DND-41 (cell line): ENCODE results near the gene FNDC10.

Experiments
- ATAC-seq: fragments of 200-7000 bp; cut with Tn5 transposase; 3 replicates; pipeline ENCODE4 v1.9.1; 2021; ENCODE audit warnings: low read depth; ENCODE audit not compliant: insufficient read depth
- DNase-seq: peaks from one replicate; pipeline ENCODE4 v3.0.0-alpha.2; 2020
- H2AFZ ChIP-seq: 2 replicates; pipeline ENCODE4 v1.6.0; 2012; ENCODE audit warnings: low read depth, low read length
- H3K27ac ChIP-seq: 2 replicates; pipeline ENCODE4 v1.5.1; 2012; ENCODE audit warnings: low read length, inconsistent platforms
- H3K27me3 ChIP-seq: fragments of 200-600 bp; sonication (generic); 2 replicates; pipeline ENCODE4 v1.6.0; 2012; ENCODE audit warnings: low read length, mild to moderate bottlenecking, inconsistent platforms; ENCODE audit not compliant: insufficient read depth, poor library complexity
- H3K36me3 ChIP-seq: 2 replicates; pipeline ENCODE4 v1.5.1; 2012; ENCODE audit warnings: low read length, inconsistent platforms; ENCODE audit not compliant: insufficient read depth
- H3K4me1 ChIP-seq: 2 replicates; pipeline ENCODE4 v1.5.1; 2012; ENCODE audit warnings: mild to moderate bottlenecking, low read length; ENCODE audit not compliant: insufficient read depth
- H3K4me2 ChIP-seq: 2 replicates; pipeline ENCODE4 v1.6.0; 2012; ENCODE audit warnings: mild to moderate bottlenecking, moderate library complexity, low read length, inconsistent platforms; ENCODE audit not compliant: insufficient read depth
- H3K4me3 ChIP-seq, 2 experiments: fragments of 200-600 bp in 1 of 2; shearing (Covaris generic) in 1 of 2; 2 replicates each; pipeline ENCODE4 v1.5.1; 2012 to 2016; ENCODE audit warnings: inconsistent platforms in 2 of 2, low read length in 2 of 2, mild to moderate bottlenecking in 2 of 2, low read depth in 1 of 2, moderate library complexity in 1 of 2
- H3K79me2 ChIP-seq: 2 replicates; pipeline ENCODE4 v1.6.0; 2012; ENCODE audit warnings: low read length, inconsistent platforms; ENCODE audit not compliant: insufficient read depth
- H3K9ac ChIP-seq: 2 replicates; pipeline ENCODE4 v1.6.0; 2012; ENCODE audit warnings: low read depth, mild to moderate bottlenecking, inconsistent platforms, low read length, moderate library complexity
- H3K9me3 ChIP-seq: 2 replicates; pipeline ENCODE4 v1.5.1; 2012; ENCODE audit warnings: low read length, moderate library complexity, mild to moderate bottlenecking, inconsistent platforms; ENCODE audit not compliant: insufficient read depth, severe bottlenecking
- H4K20me1 ChIP-seq: 2 replicates; pipeline ENCODE4 v1.6.0; 2012; ENCODE audit warnings: low read length; ENCODE audit not compliant: insufficient read depth
- CTCF ChIP-seq: IDR thresholded peaks from 2 replicates; pipeline ENCODE4 v1.5.1; 2012; ENCODE audit warnings: borderline replicate concordance, low read length, moderate library complexity, mild to moderate bottlenecking; ENCODE audit not compliant: poor library complexity, severe bottlenecking; ENCODE audit errors: extremely low read depth
- EZH2 ChIP-seq: IDR thresholded peaks from 3 replicates; pipeline ENCODE4 v1.6.1; 2012; ENCODE audit warnings: borderline replicate concordance, low read depth, mild to moderate bottlenecking, moderate library complexity, low read length, inconsistent platforms; ENCODE audit not compliant: severe bottlenecking

The FNDC10 gene

GRCh38 chr1:1618396-1619068, 18.6 kb upstream of the FNDC10 start:
- Histone ChIP-seq H4K20me1 (peaks cover 31% of the 10 kb centered on the region), H3K4me1 (peaks cover 35% of the 10 kb centered on the region), H3K79me2 (peaks cover 31% of the 10 kb centered on the region), H2AFZ (no peak overlapping the region), H3K4me2 (no peak overlapping the region), H3K27ac (no peak overlapping the region), H3K4me3 (no peak overlapping the region), H3K9ac (no peak overlapping the region), H3K36me3 (peaks cover 21% of the 10 kb centered on the region), H3K9me3 (no peaks in the 10 kb centered on the region), H3K27me3 (no peaks in the 10 kb centered on the region)
- DNase-seq (no peak), ATAC-seq (no peak)
- TF ChIP-seq CTCF (no peak), EZH2 (no peak)

- peaks cover 32% of the 10 kb centered on the region for H3K79me2 ChIP-seq
- H3K27me3 ChIP-seq, result no peaks in the 10 kb centered on the region
- H3K36me3 ChIP-seq, result peaks cover 21% of the 10 kb centered on the region
- DNase-seq, result no peak
- no peak overlapping the region for H3K9ac ChIP-seq
- H3K4me2 ChIP-seq, result peak overlapping the region; percentile 85; the same call in 1 of the 2 replicates
- H2AFZ ChIP-seq, result no peak overlapping the region
- no peak overlapping the region for H3K4me3 ChIP-seq
- no peak overlapping the region for H3K27ac ChIP-seq
- peaks cover 38% of the 10 kb centered on the region for H3K4me1 ChIP-seq
- peaks cover 31% of the 10 kb centered on the region for H4K20me1 ChIP-seq
- TF ChIP-seq CTCF (no peak), EZH2 (no peak)
- H3K9me3 ChIP-seq, result no peaks in the 10 kb centered on the region
- ATAC-seq, result no peak
Measured at GRCh38 chr1:1617925-1618324, 18.0 kb upstream of the FNDC10 start.

- no peak for DNase-seq
- H3K27ac ChIP-seq, result no peak overlapping the region
- H4K20me1 ChIP-seq, result peaks cover 31% of the 10 kb centered on the region
- peak overlapping the region in 1 of 2 experiments; percentile 99; a peak in 1 of 4 replicates for H3K4me3 ChIP-seq
- ATAC-seq, result no peak
- H2AFZ ChIP-seq, result no peak overlapping the region
- TF ChIP-seq EZH2, result no peak
- no peak for TF ChIP-seq CTCF
- H3K27me3 ChIP-seq, result no peaks in the 10 kb centered on the region
- peaks cover 21% of the 10 kb centered on the region for H3K36me3 ChIP-seq
- peaks cover 38% of the 10 kb centered on the region for H3K4me1 ChIP-seq
- no peaks in the 10 kb centered on the region for H3K9me3 ChIP-seq
- H3K79me2 ChIP-seq, result peaks cover 32% of the 10 kb centered on the region
- peak overlapping the region; percentile 85 for H3K4me2 ChIP-seq
- no peak overlapping the region for H3K9ac ChIP-seq
Measured at GRCh38 chr1:1617516-1617915, 17.6 kb upstream of the FNDC10 start.

GRCh38 chr1:1616838-1617237, 16.9 kb upstream of the FNDC10 start:
- H3K4me1 ChIP-seq, result peaks cover 38% of the 10 kb centered on the region
- TF ChIP-seq EZH2, result no peak
- no peak for TF ChIP-seq CTCF
- no peaks in the 10 kb centered on the region for H3K9me3 ChIP-seq
- H3K27ac ChIP-seq, result no peak overlapping the region
- peaks cover 32% of the 10 kb centered on the region for H3K79me2 ChIP-seq
- H3K27me3 ChIP-seq, result no peaks in the 10 kb centered on the region
- H3K4me3 ChIP-seq, result peak overlapping the region; percentile 81 to 99; a peak in 3 of 4 replicates
- no peak for DNase-seq
- H4K20me1 ChIP-seq, result peaks cover 31% of the 10 kb centered on the region
- H3K9ac ChIP-seq, result peak overlapping the region; percentile 100
- ATAC-seq, result no peak
- H2AFZ ChIP-seq, result no peak overlapping the region
- peaks cover 21% of the 10 kb centered on the region for H3K36me3 ChIP-seq
- H3K4me2 ChIP-seq, result peak overlapping the region; percentile 85
